Measurements from ENCODE around the gene RPS25.
A peak's percentile ranks its signal among the peaks of the same experiment; 100 is the strongest.
"Not testable (repeated sequence)": the region's sequence is repeated elsewhere in the genome, so short reads cannot be mapped to it uniquely, and the experiment has no call there.

The RPS25 gene

GRCh38 chr11:119018074-119018938 lies at the start of gene RPS25, which contains the start of gene TRAPPC4:
TSS of gene RPS25 (minus strand) at chr11:119018343. CDS start at chr11:119018284, 59 bp downstream.
TSS of gene TRAPPC4 (plus strand) at chr11:119018766. CDS start at chr11:119018796, 30 bp downstream.
- peak; percentile 34 for FAIRE-seq

DNA sequence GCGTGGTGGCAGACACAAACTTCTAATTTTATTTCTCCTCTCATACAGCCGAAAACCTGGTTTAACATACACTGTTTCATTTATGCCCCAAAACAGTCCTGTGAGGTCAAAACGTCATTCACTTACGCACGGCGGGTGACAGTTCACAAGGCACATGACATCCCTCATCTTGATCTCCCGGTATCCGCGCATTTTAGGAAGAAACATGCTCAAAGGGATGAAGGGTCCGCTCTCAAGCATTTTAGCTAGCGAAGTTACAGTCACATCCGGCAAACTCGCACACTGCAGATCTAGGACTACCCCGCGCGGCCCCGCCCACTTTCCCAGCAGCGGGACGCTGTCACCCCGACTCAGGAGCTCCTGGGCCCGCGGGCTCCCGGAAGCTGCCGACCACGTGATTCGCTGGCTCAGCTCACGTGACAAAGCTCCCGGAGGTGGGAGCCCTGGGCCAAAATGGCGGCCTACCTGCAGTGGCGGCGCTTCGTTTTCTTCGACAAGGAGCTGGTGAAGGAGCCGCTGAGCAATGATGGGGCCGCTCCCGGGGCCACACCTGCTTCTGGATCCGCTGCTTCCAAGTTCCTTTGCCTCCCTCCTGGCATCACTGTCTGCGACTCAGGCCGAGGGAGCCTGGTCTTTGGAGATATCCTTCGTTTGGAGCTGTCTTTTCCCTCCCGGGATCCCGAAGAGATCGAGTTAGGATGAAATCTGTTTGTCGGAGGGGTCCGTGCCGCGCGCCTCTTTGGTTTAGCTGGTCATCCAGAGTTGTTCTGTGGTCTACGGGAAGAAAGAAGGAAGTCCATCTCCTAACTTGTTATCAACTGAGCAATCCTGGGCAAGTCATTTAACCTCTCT lies 49.5 kb upstream of the RPS25 start, which contains the start of gene VPS11:
Gene VPS11 (plus strand): TSS at position 448 of the 852 bp plus-strand sequence. CDS start 6 bp downstream, at position 454.
- peak; percentile 69 for FAIRE-seq

DNA sequence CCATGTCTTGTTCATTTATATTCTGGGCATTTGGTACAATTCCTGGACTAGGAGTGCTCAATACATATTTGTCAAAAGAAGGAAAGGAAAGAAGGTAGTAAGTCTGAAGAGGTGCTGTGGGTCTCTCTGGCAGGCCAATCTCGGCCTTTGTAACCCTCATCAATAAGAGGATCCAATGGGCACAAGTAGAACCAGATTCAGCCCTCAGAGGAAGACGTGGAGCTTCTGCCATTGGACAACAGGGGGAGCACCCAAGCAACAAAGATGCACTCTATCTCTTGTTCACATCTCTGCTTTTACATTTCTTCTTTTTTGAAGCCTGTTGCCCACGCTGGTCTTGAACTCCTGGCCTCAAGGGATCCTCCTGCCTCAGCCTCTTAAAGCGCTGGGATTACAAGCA lies 47.2 kb upstream of the RPS25 start:
- no peak for FAIRE-seq

DNA sequence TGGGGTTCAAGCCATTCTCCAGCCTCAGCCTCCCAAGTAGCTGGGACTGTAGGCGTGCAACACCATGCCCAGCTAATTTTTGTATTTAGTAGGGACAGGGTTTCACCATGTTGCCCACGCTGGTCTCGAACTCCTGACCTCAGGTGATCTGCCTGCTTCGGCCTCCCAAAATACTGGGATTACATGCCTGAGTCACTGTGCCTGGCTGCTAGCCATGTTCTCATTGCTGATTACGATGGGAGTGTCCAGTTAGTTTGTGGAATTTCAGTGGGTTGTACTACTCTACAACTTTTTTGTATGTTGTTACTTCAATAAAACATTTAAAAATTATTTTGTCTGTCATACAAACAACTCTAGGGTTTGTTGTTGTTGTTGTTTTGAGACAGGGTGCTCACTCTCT lies 44.6 kb upstream of the RPS25 start:
- no peak for FAIRE-seq

DNA sequence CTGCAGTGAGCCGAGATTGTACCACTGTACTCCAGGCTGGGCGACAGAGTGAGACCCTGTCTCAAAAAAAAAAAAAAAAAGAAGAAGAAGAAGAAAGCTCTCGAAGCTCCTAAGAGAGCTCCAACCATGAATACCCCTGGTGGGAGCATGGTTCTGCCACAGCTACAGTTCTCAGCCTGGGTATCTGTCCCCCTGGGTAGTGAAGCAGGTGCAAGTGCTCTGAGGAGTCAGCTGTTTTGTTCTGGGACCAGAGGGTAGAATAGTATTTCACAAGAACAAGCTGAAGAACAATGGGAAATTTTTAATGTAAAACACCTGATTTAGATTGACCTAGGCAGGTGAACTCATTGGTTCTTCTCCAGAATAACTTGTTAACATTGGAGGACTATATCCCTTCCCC lies 43.1 kb upstream of the RPS25 start:
- FAIRE-seq, result no peak

- FAIRE-seq, result not testable (repeated sequence)
Measured at GRCh38 chr11:119059128-119059527, 41.0 kb upstream of the RPS25 start.

DNA sequence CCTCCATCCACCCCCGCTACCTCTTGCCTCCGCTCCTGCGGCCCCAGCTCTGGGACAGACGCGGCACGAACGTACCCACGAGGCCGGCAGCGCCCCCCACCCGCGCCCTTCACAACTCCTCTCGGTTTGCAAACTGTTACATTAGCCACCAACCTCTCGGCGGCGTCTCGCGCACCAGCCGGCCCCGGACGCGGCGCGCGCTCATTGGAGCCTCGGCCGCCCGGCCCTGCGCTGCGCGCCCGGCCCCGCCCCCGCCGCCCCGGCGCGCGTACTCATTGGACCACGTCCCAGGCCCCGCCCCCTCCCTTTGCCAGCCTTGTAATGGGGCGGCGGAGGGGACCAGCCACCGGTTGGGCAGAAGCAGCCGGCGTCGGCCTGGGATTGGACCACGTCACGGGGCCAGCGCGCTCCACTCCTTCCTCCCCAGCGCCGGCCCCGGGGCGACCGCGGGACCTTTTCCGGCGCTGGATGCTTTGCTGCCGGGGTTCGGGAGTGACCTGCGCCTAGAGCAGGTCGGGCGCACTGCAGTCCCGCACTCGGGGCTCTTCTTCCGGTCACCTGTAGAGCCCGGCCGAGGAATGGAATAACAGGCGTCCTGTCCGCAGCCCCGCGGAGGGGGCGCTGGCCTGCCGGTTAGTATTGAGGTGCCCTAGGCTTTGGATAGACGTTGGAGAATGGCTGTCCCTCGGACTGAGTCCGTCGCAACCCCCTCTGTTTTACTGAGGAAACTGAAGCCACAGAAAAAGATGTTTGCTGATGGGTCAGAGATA lies 39.0 kb upstream of the RPS25 start, which contains the start of gene HYOU1:
Gene HYOU1 (minus strand): TSS at position 206 of the 770 bp plus-strand sequence. CDS start 1,045 bp downstream, outside the sequence.
- no peak for FAIRE-seq

- no peak for FAIRE-seq
Measured at GRCh38 chr11:119056421-119056999, 38.4 kb upstream of the RPS25 start.

- no peak for FAIRE-seq
Measured at GRCh38 chr11:119055901-119056300, 37.8 kb upstream of the RPS25 start.

DNA sequence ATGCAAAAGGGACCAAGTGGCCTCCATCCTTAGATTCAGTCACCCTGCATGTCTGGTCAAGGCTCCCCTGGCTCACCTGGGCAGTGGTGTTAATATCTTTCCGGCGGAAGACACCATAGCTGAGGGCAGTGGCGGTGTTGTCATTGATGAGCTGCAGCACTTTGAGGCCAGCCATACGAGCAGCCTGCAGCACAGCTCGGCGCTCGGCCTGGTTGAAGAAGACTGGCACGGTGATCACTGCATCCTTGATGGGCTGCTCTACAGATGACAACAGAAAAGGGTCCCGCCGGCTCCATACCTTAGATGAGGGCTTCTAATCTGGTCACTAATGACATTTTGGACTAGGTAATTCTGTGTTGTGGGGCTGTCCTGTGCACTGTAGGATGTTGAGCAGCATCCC lies 36.3 kb upstream of the RPS25 start:
- no peak for FAIRE-seq

DNA sequence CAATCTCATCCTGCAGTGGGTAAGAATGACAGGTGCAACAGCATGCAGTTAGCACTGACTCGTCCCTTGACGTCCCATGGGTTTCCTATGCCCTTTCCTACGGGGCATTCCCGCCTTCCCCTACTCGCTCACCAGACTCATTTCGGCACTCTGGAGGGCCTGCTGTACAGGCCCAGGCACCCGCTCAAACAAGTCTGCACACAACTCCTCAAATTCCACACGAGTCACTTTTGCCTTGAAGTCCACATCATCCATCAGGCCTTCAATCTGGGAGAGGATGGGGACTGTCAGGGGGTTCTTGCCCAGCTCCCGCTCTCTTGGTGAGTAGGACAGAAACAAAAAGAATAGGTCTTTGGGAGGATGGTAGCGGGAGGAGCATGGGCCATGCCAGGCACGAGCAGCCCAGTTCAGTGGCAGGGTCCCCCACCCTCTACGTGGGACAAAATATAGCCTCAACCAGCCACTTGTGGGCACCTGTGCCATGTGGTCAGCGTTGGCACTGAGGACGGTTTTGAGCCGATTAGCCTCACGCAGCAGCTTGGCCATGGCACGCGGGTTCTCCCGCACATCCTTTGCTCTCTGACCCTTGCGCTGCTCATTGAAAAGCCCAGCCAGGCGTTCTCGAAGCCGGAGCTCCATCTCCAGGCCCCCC lies 34.1 kb upstream of the RPS25 start:
- no peak for FAIRE-seq

DNA sequence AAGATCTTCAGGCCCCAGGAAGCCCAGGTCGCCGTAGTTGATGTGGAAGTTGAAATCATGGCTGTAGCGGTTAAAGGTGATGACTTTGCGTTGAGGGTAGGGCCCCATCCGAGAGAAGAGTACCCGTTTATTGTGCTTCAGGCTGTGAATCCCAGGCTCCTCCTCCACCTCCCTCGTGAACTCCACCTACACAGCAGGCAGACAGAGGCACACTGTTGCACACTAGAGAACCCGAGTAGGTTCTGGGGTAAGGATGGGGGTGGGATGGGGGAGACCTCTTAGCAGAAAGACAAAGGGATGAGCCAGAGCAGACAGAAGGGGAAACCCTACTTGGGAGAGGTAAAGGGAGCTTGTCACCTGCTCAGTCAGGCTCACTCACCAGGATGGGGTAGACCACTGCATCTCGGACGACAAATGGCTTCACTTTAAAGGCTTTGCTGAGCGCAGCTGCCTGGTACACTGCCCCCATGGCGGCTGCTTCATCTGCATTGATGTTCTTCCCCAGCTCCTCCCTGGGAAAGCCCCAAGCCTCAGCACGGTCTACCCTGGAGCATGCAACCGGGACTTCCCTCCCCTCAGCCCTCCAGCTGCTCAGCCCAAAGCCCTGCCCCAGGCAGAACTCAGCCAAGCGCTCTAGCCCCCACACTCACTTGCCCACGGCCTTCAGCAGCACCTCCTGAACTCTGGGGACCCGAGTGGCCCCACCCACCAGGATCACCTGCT lies 33.5 kb upstream of the RPS25 start:
- FAIRE-seq, result no peak

- FAIRE-seq, result no peak
Measured at GRCh38 chr11:119049081-119049480, 30.9 kb upstream of the RPS25 start.

- FAIRE-seq, result no peak
Measured at GRCh38 chr11:119048644-119049043, 30.5 kb upstream of the RPS25 start.

DNA sequence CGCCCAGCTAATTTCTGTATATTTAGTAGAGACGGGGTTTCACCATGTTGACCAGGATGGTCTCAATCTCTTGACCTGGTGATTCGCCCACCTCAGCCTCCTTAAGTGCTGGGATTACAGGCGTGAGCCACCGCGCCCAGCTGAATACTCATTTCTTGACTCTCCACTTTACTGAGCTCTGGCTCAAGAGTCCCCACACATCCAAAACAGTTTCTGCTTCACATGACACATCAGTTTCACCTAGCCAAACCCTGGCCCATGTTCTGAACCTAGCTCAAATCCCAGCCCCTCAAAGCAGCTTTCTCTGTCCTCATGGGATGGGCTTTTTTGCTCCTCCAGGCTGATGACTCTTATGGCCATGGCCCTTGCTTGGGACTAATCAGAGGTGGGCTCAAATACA lies 29.1 kb upstream of the RPS25 start:
- FAIRE-seq, result no peak

GRCh38 chr11:119046489-119046888 lies 28.3 kb upstream of the RPS25 start:
- FAIRE-seq, result no peak

DNA sequence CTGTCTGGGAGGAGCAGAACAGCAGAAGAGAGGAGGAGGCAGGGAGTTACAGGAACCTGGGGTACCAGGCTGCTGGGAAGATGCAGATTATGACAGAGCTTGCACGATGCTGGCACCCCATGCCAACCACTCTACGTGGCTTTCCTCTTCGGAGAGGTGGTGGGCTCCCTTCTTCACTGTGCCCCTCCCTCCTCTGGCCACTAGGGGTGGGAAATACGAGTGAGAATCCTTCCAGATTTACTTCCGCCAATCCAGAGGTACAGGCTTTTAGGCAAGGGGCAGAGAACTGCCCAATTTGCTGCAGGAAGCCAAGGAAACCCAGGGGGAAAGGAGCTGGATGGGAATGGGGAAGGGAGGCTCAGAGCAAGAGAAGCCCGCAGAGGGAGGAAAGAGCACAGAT lies 26.6 kb upstream of the RPS25 start:
- no peak for FAIRE-seq

- FAIRE-seq, result no peak
Measured at GRCh38 chr11:119042927-119043326, 24.8 kb upstream of the RPS25 start.

- no peak for FAIRE-seq
Measured at GRCh38 chr11:119041821-119042514, 23.8 kb upstream of the RPS25 start.

DNA sequence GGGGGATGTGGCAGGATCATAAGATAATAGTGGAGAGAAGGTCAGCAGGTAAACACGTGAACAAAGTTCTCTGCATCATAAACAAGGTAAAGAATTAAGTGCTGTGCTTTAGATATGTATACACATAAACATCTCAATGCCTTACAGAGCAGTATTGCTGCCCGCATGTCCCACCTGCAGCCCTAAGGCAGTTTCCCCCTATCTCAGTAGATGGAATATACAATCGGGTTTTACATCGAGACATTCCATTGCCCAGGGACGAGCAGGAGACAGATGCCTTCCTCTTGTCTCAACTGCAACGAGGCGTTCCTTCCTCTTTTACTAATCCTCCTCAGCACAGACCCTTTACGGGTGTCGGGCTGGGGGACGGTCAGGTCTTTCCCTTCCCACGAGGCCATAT lies 21.3 kb upstream of the RPS25 start:
- FAIRE-seq, result not testable (repeated sequence)

Measured in A204.1 (cell line).